ENCODE results near the gene PNMA3. TPM values are rescaled to one million over a fixed set of nuclear protein-coding genes. Genes with fewer than 3 reads are reported as not detected.
"Not testable (repeated sequence)": the region's sequence is repeated elsewhere in the genome, so short reads cannot be mapped to it uniquely, and the experiment has no call there.

The PNMA3 gene
- under 1 TPM; 0.13 to 0.42 (median 0.17) TPM for total RNA-seq

GRCh38 chrX:153055871-153056749 lies at the start of gene PNMA3:
Gene PNMA3 (plus strand): TSS chrX:153056470. CDS start chrX:153057056, 586 bp downstream.
- Histone ChIP-seq H3K9me3 (no peaks in the 10 kb centered on the region), H3K27me3 (peaks cover 0 to 33% (median 6%) of the 10 kb centered on the region in 4 donors), H3K4me1 (peaks cover 0 to 16% (median 13%) of the 10 kb centered on the region in 4 donors), H3K36me3 (no peaks in the 10 kb centered on the region), H3K27ac (replicated peaks in 1 of 4) (no peak within 1 kb of the TSS), H3K4me3 (peak within 1 kb of the TSS; percentile 34 to 45 (median 37))
- intact Hi-C loops (cut with DNase I), result no loop called here
- no peak for TF ChIP-seq EP300 (IDR thresholded peaks at IDR 0.05)
- no peak for TF ChIP-seq POLR2AphosphoS5 (IDR thresholded peaks at IDR 0.05)
- no peak for TF ChIP-seq POLR2A (IDR thresholded peaks at IDR 0.05; ENCODE audit: low read depth)
- no peak for TF ChIP-seq CTCF (IDR thresholded peaks at IDR 0.05)
- no peak for DNase-seq (ENCODE audit: extremely low spot score)
- WGBS, result 33% methylated on average over 3 of the region's 80 CpGs

GRCh38 chrX:153017174-153017573 lies 39.1 kb upstream of the PNMA3 start:
- H3K36me3 ChIP-seq; intact Hi-C loops (cut with DNase I); H3K27ac ChIP-seq (replicated peaks in 1 of 4); H3K4me1 ChIP-seq; H3K9me3 ChIP-seq; H3K27me3 ChIP-seq; DNase-seq (ENCODE audit: extremely low spot score); H3K4me3 ChIP-seq: not testable (repeated sequence)
- 52% methylated on average over 2 of the region's 2 CpGs for WGBS

- Histone ChIP-seq H3K36me3 (no peaks in the 10 kb centered on the region), H3K4me3 (no peak overlapping the region), H3K27ac (replicated peaks in 1 of 4) (no peak overlapping the region), H3K4me1 (no peaks in the 10 kb centered on the region), H3K27me3 (peaks cover 0 to 5% (median 0%) of the 10 kb centered on the region in 4 donors), H3K9me3 (peaks cover 0 to 3% (median 0%) of the 10 kb centered on the region in 4 donors)
- intact Hi-C loops (cut with DNase I), result no loop called here
- no peak for TF ChIP-seq POLR2A (IDR thresholded peaks at IDR 0.05; ENCODE audit: low read depth)
- TF ChIP-seq POLR2AphosphoS5 (IDR thresholded peaks at IDR 0.05), result no peak
- TF ChIP-seq EP300 (IDR thresholded peaks at IDR 0.05), result no peak
- no peak for TF ChIP-seq CTCF (IDR thresholded peaks at IDR 0.05)
- WGBS, result 55% methylated on average over 3 of the region's 3 CpGs
- DNase-seq (ENCODE audit: extremely low spot score), result no peak
These were observed 37.1 kb upstream of the PNMA3 start for GRCh38 chrX:153019166-153019565.

GRCh38 chrX:153026501-153026900 lies 29.8 kb upstream of the PNMA3 start:
- intact Hi-C loops (cut with DNase I); H3K4me3 ChIP-seq; H3K4me1 ChIP-seq: not testable (repeated sequence)

GRCh38 chrX:153028487-153028886 lies 27.8 kb upstream of the PNMA3 start:
- WGBS, result 65% methylated on average over 4 of the region's 11 CpGs
- H3K27me3 ChIP-seq; H3K27ac ChIP-seq (replicated peaks in 1 of 4); intact Hi-C loops (cut with DNase I); DNase-seq (ENCODE audit: extremely low spot score); H3K36me3 ChIP-seq; H3K4me3 ChIP-seq; H3K9me3 ChIP-seq; H3K4me1 ChIP-seq: not testable (repeated sequence)

More at GRCh38 chrX:153026501-153026900, 29.8 kb upstream of the PNMA3 start:
- not testable (repeated sequence) for H3K9me3 ChIP-seq; H3K27me3 ChIP-seq; H3K36me3 ChIP-seq; H3K27ac ChIP-seq (replicated peaks in 1 of 4); DNase-seq (ENCODE audit: extremely low spot score)
- WGBS, result 65% methylated on average over 2 of the region's 2 CpGs

GRCh38 chrX:153029162-153029561 lies 27.1 kb upstream of the PNMA3 start:
- H3K4me1 ChIP-seq, result peaks cover 0 to 7% (median 5%) of the 10 kb centered on the region in 4 donors
- H3K9me3 ChIP-seq, result no peaks in the 10 kb centered on the region
- no peak overlapping the region for H3K4me3 ChIP-seq
- H3K36me3 ChIP-seq, result no peaks in the 10 kb centered on the region
- no peak for DNase-seq (ENCODE audit: extremely low spot score)
- TF ChIP-seq POLR2A (IDR thresholded peaks at IDR 0.05; ENCODE audit: low read depth) (no peak), POLR2AphosphoS5 (IDR thresholded peaks at IDR 0.05) (no peak)
- no peaks in the 10 kb centered on the region for H3K27me3 ChIP-seq
- H3K27ac ChIP-seq (replicated peaks in 1 of 4), result no peak overlapping the region
- 67% methylated on average over 2 of the region's 2 CpGs for whole genome bisulfite sequencing
- intact Hi-C loops (cut with DNase I), result no loop called here

Data from esophagus muscularis mucosa (tissue), 4 donors.